Cortex of kidney (tissue), 1 donor: ENCODE data around the gene REXO1.

Experiments
- DNase-seq: peaks from one replicate; lab custom pipeline; 2025; lab: John Stamatoyannopoulos, UW

REXO1 gene

DNA sequence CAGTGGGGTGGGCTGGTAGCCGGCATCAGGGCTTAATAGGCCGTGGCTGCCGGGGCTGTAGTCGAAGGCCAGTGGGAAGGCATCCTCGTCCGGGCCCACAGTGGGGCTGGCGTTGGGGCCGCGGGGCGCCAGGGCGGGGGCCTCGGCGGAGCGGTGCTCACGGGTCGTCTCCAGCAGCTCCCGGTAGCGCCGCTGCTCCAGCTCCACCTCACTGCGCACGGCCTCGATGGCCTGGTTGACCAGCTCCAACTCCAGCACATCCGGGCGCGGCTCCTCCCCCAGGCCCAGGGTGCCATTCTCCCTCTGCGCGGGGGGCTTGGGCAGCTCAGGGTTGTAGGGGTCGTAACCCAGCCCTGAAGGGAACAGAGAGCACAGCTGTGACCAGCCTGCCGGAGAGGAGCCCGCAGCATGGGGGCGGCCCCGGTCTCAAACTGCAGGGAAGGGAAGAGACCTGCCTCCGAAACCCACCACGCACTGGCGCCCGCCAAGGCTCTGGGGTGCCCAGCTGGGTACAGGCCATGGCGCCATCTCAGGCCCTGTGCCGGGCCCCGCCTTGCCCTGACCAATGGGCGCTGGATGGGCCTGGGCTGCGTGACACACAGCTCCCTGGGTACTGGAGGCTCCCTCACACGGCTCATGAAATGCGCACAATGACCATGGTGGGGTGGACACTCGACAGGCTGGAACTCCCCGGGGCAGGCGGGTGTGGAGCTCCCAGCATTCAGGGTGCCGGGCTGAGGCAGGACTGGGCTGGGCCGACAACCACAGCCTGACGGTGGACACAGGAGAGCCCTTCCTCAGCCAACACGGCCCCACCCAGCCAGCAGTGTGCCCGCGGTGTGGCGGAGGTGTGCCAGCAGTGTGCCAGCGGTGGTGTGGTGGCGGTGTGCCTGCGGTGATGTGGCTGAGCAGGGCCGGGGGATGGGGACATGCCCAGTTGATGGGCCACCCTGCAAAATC lies 19.7 kb downstream of the REXO1 start:
- no peak for DNase-seq

DNA sequence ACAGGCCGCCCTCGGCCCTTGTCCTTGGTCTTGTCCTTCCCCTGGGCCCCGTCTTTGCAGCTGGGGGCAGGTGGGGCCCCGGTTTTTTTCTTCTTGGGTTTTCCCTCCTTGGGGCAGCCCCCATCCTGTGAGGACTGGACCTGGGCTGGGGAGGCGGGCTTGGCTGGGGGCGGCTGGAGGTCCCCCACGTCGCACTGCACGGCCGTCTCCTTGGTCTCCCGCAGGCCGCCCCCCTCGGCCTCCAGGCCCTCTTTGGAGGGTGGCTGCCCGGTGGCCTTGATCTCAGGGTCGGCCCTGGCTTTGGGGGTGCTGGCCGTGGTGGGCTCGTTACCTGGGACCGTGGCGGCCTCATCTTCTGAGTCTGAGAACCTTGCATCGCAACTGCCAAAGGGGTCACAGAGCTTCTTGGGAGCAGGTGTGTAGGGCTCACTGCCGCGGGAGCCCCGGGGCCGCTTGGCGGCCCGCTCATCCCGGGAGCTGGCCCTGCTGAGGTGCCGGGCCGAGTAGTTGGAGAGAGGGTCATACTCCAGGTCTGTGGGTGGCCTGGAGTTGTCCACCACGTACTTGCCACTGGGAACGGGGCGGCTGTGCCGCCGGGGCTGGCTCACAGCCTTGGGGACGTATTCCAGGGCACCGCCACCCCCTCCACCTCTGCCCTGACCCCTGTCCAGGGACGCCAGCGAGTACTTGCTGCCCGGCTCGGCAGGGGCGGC lies 20.6 kb downstream of the REXO1 start:
- DNase-seq, result no peak

DNA sequence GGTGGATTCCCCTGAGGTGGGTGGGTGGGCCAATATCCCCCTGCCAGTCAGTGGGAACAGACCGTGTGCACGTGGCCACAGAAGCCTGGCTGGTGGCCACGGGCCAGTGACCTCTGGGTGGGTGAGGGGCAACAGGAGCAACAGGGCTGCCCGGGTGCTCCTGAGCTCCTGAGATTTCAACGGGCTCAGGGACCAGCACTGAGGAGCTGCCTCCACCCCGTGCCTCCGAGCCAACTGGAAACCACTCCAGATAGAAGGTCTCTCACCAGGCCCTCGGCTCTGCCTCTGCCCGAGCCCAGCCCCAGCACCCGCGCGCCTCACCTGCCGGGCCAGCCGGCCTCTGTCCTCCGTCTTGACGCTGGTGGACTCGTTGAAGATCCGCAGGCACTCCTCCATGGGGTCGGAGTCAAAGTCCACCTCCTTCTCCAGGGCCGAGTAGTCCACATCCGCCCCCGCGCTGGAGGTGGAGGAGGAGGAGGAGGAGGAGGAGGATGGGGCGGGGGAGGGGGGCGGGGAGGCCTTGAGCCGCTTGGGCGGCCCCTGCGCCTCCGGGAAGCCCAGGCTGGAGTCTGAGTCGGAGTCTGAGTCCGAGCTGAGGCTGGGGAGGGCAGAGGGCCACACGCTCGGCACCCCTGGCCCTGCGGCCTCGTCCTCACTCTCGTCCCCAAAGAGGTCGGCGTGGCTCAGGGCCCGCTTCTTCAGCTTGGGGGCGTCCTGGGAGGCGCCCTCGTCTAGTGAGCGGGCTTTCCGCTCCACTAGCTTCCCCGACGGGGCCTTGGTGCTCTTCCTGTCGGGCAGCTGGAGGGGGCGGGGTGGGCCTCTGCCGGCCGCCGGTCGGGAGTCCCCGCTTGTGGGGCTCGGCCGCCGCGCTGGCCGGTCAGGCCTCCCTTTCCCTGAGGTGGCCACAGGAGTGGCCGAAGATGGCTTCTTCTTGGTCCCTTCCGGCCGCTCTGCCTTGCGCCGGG lies 21.4 kb downstream of the REXO1 start:
- DNase-seq, result no peak

DNA sequence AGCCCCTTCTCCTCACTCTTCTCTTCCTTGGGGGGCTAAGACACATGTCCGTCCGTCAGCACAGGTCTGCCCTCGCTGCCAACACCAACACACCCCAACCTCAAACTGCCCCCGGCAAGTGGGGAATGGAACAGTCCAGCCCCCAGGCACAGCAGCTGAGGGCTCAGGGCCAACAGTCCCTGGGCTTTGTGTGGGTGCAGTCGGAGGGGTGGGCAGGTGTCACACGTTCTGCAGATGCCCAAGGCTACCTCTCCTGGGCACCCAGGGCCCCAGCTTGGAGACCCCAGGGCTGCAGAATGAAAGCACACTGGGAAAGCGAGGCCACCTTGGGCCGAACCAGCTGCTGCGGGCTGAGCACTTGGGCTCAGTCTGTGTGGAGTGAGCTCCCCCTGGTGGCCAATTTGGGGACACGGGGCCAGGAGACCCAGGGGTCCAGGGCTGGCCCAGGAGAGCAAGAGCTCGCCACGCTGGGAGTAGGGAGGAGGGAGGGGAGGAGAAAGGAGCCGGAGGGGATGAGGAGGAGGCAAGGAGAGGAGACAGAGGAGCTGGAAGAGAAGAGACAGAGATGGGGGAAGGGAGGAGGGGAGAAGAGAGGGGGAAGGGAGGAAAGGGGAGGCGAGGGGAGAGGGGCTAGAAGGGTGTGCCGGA lies 22.2 kb downstream of the REXO1 start:
- no peak for DNase-seq

DNA sequence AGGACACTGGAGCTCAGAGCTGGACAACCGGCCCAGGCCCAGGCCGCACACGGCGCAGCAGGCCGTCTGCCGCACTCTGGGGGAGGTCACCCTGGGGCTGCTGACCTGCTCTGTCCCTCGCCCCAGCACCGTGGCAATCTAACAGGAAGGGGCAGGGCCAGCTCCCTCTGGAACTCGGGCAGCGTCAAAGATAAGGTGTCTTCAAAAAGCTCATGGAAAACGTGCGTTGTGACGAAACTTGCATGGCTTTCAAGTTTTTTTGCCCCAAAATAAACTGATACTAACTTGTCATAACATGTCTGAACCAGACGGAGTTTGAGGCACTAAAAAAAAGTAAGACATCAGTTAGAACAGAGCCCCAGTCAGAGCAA lies 24.0 kb downstream of the REXO1 start:
- no peak for DNase-seq

DNA sequence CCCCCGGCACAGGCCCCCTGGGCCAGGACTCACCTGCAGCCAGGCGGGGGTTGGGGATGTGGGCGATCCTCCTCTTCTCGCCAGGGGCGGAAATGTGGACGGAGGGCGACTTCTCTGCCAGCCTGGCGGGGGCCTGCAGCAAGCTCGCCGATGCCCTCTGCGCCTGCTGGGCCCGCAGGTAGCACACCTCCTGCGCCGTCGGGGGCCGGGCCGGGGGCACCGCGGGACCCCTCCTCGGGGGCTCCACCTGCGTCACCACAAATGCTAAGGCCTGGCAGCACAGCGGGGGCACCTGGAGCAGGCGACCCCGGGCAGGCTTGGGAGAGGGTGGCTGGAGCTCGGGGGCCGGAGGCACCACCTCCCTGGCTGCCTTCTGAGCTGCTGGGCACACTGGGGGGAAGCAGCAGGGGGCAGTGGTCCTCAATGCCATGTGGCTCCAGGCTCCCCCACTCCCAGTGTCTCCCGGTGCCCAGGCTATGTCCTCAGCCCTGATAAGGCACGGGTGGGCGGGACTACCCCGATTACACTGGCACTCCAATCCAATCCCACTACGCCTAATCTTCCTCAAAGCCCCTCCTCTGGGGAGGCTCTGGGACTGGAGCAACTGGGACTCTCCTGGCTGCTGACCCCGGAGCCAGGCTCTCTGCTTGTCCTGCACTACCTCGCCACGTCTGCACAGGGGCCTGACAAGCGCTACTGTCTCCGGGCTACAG lies 24.6 kb downstream of the REXO1 start:
- DNase-seq, result no peak

DNA sequence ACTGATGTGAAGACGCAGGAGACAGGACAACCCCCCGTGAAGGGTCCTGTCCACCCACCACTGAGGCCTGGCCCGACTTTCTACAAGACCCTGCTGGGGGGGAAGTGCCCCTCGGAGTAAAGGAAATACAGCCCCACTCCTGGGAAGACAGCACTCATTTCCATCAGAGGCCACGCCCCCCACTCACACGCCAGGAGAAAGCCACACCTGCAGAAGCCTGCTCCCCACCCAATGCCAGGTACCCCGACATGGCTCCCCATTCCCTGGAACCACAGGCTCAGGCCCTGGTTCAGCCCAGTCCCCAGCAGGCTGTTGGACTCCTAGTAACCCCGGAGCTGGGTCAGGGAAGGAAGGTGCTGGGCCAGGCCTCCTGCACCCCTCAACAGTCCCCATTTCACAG lies 25.3 kb downstream of the REXO1 start:
- DNase-seq, result no peak

DNA sequence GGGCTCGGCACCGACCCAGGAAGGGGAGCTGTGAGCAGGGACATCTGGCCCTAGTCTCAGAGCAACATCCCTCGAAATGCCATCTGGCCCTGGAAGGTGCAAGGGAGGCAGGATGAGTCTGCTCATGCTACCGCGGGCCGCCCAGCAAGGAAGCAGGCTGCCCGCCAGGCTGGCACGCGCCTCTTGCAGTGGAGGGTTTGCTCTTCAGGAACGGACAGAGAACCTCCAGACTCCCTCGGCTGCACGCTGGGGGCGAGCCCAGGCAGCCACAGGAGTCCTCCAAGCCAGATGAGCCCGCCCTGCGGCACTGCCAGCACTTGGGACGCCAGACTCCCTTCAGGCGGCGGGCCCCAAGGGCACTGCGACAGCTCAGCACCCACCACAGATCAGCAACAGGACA lies 26.1 kb downstream of the REXO1 start:
- no peak for DNase-seq

DNA sequence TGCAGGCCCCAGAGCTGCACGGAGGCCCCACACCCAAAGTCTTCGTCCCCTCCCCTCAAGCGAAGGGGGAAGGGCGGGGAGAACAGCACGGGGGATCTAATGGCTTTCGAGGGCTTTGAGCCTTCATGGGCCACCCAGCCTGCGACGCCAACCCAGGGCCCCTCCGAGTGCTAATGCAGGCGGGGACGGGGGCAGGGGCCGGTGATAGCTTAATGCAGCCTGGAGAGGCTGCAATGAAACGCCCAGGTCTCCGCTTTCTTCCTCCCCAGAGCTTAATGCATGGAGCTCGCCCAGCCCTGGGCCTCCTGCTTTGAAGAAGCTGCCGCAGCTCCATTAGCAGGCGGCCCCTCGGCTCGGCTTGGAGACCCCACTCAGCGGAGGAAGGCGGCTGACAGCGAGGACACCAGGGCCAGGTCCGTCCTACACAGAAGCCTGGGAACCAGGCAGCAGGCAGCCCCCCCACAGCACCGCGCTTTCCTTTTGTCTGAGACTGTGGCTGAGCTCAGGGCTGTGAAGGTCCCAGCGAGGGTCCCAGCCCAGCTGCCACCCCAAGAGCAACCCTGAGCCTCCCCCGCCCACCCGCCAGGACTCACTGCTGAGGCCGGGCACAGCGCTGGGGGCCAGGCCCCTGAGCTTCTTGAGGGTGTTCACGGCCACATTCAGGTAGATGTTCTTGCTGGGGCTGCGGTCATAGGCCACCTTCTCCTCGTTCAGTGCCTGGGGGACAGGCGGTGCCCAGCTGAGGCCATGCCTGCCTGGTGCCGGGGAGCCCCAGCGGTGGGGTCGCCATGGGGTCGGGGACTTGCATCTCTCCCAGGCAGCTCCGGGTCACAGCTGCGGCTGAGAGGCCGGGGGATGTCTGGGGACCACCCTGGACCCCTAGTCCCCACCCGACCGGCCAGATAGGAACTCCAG lies 28.7 kb downstream of the REXO1 start:
- DNase-seq, result no peak

DNA sequence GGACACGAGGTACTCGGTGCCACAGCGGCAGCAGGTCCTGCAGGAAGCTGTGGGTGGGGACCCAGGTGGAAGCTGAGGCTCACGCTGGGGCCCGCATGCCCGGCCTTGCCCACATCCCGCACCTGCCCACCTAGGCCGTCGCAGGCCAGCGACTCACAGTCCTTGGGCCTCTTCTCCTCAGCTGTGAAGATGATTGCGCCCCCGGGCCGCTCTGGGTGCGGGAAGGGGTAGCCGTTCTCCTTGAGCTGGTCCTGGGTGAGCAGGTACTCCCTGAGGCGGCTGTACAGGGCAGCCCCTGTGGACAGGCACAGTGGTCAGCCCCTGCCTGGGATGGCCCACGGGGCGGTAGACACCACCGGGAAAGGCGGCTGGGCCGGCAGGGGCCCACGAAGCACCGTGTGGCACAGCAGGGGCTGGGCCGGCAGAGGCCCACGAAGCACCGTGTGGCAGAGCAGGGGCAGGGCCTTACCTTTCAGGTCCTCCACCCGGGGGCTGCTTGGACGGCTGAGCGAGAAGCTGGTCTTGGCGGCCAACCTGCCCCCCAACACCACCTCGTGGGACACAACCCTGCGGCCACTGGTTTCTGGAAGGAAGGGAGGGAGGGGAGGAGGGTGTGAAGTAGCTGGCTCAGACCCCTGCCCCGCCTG lies 29.6 kb downstream of the REXO1 start:
- no peak for DNase-seq

DNA sequence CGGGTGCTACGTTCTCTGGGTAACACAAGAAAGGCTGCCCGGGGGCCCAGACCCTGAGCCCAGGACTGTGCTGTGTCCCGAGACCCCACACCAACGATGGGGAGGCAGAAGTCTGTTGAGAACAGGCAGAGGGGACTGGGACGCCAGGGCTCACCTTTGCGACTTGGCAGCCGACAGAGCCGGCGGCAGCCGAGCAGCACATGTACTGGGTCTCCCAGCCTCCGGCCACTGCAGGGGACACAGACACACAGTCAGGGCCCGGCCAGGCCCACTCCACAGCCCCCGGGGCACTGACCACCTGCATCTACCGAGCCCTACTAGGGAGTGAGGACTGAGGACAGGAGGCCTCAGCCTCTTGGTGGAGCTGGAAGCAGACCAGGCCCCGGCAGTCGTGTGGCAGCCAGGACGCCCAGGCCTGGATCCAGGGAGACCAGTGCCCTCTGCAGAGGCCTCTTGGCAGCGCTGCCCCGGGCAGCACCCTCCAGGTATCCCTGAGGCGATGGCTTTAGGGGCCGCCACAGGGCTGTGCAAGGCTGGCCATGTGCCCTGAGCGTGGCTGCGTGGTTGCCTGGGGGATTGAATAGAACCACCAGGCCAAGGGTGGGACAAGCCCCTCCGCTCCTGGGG lies 30.6 kb downstream of the REXO1 start:
- no peak for DNase-seq

DNA sequence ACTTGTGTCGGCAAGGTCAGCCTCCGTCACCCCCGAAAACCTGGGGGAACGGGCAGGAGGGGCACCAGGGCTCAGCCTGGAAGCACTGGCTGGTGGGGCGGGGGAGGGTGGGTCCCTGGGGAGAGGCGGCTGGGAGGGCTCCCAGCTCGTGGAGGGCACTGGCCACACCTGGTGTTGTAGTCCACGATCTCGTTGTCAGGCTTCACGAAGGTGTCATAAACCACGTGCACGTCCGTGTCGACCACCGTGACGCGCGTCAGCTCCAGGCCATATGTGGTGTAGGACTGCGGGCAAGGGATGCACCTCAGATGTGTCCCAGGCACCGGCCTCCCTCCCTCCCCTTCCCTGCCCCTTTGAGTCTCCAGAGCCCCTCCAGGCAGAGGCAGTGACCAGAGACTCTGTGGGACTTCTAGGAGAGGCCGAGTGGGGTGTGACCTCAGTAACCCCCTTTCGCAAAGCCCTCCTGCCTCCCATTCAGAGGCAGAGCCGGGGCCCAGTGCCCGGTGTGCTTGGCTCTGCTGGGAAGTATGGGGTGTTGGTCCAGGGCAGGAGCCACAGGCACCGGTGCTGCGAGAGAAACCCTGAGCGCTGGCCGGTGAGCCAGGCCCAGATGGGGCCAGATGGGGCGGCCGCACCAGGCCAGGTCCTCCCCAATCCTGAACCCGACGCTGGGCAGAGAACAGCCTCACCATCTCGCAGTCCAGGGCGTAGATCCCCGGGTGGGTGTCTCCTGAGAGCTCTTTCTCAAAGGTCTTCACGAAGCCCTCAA lies 31.6 kb downstream of the REXO1 start:
- DNase-seq, result no peak

DNA sequence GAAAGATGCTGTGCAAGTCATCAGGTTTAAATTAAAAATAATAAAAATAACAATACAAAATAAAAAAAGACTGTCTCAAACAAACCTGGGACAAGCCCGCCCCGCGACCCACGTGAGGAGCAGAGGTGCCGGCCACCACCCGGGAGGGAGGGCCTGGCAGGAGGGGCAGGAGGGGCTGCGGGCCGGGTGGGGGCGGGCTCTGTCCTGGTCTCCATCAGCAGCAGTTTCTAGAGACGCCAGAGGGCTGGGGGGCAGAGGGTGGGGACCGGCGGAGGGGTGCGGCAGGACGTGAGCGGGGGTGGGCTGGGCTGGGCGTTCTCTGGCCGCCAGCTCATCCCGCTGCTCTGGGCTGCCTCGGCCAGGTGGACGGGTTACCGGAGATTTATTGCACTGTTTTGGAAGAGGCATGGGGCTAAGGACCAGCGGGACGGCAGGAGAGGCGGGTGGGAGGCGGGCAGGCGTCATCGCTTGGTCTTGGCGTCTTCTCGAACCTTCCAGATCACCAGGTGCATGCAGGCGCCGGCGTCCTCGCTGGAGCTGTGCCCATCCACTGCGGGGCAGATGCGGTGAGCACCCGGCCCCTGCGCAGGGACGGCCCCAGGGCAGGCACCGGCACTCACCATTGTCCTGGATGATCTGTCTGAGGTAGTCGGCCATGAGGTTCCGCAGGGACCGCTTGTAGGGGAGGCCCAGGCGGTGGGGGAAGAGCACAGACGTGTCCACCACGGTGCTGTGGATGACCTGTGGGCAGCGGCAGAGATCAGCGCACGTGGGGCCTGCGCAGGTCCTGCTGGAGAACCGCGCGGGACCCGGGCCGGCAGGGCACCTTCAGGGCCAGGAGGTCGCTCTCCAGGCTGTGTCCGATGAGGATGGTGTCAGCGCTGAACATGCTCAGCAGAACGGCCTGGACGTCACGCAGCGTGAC lies 32.4 kb downstream of the REXO1 start:
- no peak for DNase-seq

DNA sequence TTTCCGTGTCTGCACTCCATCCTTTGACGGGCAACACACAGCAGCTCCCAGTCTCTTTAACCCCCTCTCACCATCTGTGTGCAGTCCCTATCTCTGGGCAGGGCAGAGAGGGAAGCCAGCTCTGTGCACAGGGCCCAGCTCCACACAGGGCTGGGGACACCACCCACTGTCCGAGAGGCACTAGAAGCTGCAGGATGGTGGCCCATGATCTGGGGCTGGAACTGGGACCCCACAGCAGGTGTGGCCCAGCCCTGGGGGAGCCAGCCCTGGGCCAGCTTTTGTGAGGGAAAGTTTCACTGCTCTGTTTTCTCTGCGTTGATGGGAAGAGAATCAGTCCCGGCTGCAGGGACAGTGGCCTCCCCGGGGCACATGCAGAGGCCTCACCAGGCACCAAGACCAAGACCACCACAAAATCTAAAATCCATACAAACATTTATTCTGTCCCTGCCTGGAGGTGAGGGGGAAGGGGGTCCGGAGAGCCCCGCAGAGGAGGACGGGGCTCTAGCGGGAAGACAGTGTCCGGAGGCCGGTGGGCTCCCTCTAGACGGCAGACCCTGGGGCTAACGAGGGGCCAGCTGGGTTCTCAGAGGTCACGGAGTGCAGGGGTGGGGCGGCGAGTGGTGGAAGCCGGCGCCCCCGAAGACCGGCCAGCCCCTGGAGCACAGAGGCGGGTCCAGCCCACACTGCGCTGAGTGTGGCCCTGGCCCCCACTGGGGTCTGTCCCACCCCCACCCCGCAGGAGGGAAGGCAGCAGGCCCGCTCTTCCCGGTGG lies 33.3 kb downstream of the REXO1 start:
- no peak for DNase-seq

DNA sequence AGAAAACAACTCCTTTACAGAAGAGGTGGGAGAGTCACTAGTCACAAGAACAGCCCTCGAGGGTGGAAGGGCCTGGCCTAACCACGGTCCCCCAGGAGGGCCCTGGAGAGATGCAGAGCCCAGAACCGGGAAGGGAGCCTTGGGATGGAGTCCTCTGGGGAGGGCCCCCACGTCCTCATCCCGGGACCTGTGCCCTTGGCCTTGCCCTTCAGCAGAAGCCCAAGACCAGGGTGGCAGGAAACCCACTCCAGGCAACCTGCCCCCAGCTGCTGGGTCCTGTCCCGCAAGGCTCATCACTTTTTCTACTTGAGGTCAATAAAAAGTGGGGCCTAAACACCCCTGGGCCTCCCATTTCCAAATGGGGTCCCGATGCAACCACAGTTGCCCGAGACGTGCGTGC lies 33.9 kb downstream of the REXO1 start:
- no peak for DNase-seq
